ENCODE results near the gene RNF113B.

Gene RNF113B

DNA sequence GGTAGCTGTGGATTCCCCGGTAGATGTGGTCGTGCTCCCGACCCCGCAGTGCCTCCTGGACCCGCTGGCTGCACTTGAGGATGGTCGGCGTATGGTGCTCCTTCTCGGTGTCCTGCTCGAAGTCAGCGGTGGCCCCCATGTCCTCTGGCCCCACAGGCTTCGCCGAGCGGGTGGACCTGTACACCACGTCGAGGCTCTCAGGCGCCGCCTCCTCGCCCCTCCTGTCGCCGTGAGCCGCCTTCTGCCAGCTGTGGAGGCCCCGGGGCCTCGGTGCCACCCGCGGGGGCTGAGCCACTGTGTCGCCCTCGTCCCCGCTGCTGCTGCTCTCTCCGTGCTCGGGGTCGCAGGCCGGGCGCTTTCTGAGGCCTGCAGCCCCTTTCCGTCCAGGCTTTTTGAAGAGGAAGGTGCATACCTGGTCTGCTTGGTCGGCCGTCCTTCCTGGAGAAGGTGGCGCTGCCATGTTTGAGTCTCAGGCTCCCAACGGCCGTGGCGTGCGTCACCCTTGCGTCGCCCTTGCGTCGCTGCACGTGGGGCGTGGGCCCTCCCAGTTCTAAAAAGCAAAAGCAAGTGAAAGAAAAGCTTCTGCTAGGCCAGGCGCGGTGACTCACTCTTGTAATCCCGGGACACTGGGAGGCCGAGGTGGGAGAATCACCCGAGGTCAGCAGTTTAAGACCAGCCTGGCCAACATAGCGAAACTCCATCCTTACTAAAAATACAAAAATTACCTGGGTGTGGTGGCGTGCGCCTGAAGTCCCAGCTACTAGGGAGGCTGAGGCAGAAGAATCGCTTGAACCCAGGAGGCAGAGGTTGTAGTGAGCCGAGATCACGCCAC is at the start of gene RNF113B:
TSS of gene RNF113B (minus strand) at position 493 of the 832 bp plus-strand sequence. CDS start at position 460, 33 bp downstream.
- no peak for DNase-seq

DNA sequence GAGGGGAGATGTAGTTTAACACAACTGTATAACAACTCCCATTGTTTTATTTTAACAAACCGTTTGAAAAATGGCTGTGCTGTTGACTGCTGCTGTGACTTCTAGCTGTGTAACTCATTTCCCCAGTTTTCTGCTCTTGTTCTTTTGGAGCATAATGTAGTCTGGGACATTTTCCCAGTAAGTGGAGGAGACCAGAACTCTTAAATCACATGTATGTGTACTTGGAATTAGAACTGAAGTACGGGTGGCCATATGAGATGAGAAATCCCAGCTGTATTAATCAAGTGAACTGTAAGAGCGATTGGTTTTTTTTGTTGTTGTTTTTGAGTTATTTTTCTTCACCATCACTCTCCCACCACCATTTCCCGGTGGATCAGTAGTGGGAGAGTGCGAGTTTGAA is 49.4 kb upstream of the RNF113B start:
- no peak for DNase-seq

DNA sequence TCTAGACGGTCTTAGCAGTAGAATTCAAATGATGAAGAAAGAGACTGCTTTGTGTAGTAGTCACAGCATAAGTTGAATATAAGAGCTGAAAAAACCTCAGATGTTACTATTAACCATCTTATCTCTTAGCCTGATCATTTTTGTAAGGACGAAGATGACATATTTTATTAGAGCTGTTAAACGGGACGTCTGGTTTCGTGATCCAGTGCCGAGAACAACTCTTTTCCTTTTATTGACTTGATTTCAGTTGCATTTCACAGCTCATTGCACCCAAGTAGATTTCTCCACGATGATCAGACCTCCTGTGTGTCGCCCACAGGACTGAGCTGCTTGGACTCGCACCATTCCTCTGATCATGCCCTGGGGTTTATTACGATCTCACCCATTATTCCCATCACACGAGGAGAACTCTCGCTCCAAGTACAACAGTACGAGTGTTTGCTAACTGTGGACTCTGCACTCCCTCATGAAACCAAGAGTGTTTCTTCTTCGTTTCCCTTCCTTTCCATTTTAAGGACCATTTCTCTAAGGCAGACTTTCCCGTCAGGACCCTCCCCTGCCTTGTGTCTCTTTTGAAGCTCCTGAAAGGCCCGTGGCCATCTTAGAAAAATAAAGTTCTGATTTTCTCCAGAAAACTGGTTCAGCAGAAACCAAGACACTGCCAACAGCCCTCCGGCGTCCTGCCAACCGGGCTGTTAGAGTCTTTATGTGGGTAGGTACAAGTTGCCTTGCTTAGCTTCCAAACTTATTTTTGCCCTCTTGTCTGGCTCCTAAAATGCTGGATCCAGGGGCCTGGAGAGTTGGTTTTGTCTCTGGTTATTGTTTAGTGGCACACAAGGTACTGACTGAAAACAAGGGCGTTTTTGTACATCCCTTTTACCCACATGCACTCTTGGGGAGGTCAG is 48.2 kb upstream of the RNF113B start:
- no peak for DNase-seq

DNA sequence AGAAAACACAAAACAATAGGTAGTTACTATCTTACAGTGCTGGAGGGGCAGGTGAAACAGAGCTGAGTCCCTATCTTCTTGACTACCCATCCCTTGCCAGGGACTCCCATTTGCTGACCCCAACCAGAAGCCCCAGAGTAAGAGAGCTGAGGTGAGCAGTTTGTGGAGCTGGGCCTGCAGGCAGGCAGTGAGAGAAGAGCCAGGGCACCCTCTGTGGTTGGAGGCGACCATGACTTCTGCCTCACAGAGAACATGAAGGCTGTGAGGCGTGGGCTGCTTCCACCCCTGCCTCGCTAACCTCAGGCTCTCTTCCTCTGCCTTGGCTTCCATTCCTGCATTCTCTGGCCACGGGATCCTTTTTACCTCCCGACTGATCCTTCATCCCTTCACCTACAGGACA is 47.5 kb upstream of the RNF113B start:
- no peak for DNase-seq

DNA sequence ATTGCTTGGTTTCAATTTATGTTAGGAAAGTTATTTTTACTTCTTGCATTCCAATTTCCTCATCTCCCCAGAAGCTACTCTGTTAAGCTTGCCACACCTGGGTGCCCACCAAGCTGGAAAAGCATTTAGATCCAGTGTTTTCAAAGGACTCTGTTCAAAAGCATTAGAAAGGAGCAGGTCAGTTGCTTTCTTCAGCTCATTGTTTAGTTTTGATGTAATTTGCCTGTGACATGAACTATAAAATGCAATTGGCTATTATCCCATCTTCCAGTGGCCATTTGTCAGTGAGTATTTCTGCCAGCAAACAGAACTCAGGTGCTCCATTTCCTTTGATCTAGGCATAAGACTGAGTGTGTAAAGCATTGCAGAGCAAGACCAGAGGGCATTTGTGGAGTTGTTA is 46.7 kb upstream of the RNF113B start:
- DNase-seq: no peak

DNA sequence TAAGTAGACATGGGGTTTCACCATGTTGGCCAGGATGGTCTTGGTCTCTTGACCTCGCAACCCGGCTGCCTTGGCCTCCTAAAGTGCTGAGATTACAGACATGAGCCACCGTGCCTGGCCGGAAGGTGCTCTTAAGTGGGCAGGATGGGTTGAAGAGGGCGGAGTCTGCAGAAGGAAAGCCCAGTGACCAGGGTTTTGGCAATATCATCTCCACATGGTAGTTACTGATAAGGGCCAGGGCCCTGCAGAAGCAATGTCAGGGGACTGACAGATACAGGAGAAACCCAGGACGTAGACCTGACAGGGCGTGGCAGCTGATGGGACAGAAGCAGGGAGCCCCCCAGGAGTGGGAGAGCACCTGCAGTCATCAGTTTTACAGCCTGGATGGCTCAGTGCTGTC is 45.7 kb upstream of the RNF113B start:
- DNase-seq: no peak

DNA sequence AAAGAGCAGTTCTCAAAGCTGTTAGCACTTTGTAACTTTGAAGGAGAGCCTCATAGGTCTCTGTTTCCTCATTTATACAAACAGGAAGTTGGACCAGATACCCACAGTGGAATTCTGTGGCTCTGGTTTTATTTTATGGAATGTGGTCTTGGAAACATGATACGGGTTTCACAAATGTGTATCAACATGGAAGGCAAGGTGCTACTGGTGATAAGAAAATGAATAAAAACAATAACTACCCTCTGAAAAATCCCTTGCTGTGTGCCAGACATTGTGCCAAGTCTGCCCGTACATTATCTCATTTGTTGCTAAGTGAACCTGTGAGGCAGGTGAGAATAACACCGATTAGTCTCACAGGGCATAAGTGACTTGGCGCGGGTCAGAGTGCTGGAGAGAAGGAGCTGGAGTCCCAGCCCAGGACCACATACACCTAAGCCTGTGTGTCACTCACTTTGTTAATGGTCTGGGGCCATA is 45.0 kb upstream of the RNF113B start:
- no peak for DNase-seq

DNA sequence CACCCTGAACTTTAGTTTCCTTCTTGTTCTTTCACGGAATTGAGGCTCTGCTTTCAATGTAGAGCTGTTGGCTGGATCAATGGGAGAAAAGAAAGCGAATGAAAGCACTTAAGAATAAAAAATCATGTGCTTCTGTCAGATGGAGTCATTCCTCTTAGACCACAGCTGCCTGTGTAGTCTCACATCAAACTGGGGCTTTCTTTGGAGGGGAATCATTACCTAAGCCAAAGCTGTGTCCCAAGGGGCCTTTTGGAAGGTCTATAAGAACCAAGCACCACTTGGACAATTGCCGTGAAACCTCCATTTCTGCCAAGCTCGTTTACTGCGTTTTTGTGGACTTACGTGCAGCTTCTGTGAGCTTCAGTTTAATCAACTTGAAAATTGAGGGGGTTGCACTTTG is 44.2 kb upstream of the RNF113B start:
- DNase-seq: peak in 1 of 2 experiments; percentile 34

DNA sequence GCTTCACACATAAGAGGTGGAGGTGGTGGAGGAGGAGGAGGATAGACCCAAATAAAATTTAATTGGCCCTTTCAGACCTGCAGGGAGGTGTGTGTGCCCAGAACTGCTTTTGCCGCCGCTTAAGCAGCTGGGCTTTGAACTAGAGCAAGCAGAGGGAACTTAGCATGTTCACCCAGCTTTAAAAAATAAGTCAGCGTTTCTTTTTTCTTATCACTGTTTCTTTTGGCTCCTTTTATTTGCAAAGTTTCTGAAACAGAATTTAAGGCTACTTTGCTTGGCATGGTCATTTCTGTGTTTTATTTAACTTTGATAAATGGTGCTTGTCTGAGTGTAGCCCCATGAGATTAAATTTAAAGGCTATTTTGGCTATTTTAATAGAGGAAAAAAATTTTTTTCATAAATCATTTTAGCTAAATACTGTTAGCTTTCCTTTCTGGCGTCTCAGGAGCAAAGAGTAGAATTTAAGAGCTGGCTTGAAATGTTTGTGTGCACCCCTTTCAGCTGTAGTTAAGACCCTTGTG is 43.3 kb upstream of the RNF113B start:
- DNase-seq: no peak

DNA sequence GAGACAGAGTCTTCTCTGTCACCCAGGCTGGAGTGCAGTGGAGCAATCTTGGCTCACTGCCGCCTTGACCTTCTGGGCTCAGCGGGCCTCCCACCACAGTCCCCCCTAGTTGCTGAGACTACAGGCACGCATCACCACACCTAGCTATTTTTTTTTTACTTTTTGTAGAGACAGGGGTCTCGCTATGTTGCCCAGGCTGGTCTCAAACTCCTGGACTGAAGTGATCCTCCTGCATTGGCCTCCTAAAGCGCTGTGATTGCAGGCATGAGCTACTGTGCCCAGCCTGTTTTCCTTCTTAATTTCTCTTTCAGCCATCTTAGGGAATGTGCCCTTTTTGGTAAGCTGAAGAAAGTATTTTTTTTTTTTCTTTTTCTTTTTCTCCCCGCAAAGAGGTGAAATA is 42.6 kb upstream of the RNF113B start:
- DNase-seq: no peak

DNA sequence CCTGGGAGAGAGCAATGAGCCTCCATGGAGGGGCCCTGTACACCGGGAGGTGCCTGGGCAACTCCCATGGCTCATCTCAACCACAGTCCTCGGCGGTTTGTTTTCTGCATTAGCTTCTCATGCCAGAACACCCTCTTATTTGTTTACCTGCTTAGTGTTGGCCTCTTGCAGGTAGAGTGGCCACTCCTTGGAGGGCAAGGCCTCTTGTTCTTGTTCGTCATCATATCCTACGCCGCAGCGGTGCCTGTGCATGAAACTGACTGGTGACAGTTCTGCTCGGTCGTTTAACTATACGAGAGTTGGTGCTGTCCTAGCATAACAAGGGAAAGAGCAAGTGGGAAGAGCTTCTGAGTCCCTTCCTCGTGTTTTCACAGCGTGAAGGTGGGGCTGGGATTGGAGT is 40.5 kb upstream of the RNF113B start:
- DNase-seq: no peak

DNA sequence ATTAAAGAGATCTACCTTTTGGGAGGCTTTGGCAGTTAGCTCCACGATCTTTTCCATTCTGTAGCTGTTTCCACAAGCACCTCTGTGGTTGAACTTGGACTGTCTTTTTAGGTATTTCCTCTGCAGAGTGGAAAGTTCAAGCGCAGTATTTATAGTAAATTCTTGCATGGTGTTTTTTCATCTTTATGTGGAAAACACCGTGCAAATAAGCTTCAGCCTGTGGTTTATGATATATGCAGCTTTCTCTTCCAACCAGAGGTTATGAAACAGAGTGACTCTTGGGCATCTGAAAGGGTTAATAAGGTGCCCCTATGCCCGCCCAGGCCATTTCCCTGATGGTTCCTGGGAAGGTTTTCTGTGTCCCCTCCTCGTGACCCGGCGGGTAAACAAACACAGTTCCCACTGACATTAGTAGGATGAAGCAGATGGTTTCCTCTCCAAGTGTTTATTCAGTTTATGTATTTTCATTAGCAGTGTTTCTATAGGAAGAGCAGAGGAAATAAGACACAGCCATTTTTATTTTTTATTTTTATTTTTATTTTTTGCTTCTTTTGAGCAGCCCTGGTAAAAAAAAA is 39.7 kb upstream of the RNF113B start:
- DNase-seq: no peak

DNA sequence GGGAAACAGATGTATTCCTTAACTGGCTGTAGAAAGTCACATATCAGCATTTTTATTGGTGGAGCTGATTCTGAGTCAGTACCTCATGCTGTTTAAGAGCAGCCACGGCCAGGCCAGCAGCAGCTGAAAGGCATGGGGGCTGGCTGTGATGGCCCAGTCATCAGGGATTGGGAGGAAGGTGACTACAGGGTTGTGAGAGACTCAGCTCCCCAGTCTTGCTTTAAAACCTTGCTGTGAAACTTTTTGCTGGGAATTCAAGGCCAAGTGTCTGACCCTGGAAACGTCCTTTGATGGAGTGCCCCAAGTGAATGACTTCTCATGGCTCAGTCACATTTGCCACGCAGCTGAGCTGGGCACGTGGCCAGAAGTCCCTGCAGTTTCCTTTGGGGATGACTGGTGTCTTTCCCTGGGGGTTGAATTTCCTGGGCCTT is 39.1 kb upstream of the RNF113B start:
- DNase-seq: no peak

DNA sequence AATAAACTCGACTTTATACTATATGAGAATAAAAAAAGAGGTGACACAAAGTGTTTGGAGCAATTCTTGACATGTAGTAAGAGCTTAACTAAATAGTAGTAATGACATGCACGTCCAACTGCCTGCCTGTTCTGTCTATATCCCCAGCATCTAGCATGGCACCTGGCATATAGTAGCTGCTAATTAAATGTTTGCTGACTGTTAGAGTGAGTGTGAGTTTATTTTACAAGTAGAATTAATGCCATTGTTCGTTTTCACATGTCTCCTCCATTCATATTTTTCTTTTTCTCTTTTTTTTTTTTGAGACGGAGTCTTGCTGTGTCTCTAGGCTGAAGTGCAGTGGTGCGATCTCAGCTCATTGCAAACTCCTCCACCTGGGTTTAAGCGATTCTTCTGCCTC is 38.4 kb upstream of the RNF113B start:
- no peak for DNase-seq

DNA sequence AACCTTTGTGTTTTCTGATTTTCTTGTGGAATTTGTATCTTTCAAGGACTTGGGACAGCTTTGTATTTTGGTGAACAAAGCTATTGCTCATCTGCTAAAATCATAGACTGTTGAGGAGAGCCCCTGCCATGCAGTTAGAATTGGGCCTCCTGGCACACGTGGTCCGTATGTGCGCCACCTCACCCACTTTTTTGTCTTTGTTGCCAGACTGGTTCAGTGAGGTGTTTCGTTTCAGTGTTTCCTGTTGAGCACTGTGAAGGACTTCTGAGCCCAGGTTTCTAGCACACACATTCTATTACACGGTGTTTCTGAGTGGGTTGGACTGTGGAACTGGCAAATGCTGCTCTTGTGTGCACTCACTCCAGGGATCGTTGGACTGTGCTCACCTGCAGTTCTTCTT is 37.6 kb upstream of the RNF113B start:
- DNase-seq: no peak

DNA sequence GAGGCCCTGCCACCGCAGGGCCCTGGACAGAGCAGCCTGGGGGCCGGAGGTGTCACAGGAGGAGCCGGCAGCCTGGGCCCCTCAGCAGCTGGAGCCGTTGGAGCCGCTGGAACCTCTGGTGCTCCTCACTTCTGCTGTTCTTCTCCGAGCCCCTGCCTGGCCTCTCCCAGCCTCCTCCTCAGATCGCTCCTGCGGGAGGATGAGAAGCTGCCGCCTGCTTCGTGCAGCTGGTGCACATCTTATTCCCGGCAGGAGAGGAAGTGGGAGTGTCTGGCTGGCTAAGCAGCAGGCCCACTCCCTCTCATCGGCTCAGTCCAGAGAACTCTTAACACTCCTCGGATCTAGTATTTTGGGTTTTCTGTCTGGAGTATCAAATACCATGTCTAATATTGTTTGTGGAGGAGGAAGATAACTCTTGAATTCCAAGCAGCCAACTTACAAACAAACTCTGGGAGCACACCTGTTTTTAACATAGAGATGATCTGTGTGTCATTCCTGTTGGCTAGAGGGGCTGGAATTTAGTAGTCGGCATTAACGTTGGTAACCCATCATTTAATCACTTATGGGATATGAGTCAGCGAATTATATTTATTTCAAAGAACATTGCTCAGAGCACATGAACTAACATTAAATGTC is 37.1 kb upstream of the RNF113B start:
- DNase-seq: peak; percentile 68 to 90

DNA sequence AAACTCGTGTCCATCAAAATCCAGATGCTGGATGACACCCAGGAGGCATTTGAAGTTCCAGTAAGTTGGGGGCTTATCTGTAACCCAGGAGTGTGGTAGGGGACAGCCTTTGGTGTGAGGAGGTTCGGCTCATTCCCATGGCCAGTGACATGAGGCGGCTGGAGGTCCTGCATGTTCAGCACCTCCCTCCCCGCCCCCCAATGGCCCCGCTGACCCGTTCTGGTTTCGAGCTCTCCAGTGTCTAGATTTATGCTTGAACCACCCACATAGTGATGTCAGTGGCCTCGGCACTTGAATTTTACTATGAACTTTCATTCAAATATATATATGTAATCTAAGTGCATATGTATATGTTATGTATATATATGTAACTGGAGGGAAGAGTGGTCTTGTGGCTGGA is 36.3 kb upstream of the RNF113B start:
- no peak for DNase-seq

DNA sequence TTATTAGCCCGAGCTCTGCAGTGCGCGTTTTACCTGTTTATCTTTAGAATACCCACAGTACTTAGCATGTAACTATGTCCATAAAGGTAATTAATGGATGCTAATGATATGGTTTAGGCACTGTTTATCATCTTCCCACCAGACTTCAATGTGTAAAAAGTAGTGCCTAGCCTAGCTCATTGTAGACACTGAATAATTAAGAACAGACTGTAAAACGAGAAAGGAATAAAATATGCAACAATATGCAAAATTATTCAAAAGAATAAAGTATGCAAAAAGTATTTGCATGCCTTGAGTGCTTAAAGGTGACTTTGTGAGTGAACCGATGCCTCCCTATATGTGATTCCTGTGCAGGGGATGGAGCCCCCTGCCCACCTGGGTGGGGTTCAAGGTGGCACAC is 35.7 kb upstream of the RNF113B start:
- DNase-seq: no peak

DNA sequence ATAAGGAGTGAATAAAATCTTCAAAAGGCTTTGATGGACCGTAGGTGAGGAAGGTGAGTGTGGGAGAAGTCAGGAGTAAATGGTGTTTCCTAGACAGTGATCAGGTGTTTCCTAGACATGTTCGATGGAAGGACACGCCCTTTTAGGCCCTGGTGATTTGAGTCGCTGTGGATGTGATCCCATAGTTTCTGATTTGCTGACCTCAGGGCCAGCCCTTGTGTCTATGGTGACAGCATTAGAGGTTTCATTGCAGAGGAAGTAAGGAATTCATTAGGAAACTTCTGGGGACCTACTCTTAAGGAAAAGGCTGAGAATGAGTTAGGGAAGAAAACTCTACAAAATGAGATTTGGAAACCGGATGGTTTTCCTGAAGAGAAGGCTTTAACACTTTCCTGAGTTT is 31.5 kb upstream of the RNF113B start:
- no peak for DNase-seq

DNA sequence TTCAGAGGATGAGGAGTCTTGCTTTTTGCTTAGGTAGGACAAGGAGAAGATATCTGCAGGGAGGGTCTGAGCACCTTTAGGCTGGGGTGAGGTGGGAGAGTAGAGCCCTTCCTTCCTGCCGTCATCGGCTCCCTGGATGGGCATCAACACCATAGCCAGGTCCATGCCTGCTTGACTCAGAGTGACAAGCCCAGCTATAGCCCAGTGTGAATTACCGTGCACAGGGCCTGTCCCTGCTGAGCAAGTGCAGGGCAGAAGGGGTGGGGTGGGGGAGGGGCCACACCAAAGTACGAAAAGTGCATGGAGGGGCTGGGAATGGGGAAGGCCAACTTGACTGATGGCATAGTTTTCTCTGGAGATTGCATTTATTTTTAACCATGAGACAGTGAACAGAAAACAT is 30.3 kb upstream of the RNF113B start:
- DNase-seq: no peak

DNA sequence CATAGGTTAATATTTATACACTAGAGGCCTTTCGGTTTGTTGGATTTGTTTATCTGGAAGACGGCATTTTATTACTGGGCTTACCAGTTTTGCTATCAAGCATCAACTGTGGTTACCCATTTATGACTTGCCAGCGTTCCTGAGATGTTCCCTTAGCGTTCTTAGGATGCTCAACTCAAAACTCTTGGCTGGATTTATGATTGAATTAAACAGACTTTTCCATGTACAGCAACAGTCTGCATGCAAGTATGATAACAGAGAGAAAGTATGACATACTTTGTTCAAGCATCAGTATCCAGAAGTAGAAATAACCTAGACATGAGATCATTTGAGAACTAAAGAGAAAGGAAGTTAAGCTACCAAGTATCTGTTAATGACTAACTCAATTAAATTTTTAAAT is 29.9 kb upstream of the RNF113B start:
- no peak for DNase-seq

DNA sequence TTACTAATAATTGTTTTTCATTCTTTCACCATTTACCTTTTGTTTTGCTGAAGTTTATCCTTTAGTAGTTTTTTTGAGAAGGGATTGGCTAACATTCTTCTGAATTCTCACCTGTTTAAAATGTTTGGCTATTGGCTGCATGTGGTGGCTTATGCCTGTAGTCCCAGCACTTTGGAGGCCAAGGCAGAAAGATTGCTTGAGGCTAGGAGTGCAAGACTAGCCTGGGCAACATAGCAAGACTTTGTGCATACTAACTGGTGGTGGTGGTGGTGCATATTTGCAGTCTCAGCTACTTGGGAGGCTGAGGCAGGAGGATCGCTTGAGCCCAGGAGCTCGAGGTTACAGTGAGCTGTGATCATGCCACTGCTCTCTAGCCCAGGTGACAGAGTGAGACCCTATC is 27.5 kb upstream of the RNF113B start:
- no peak for DNase-seq

All from NCI-H524 (cell line).